HK-2 (cell line): Measurements from ENCODE around the gene HDAC4.
A peak's percentile ranks its signal among the peaks of the same experiment; 100 is the strongest.

Experiments used
- DNase-seq: peaks from one replicate; pipeline ENCODE4 v3.0.0-alpha.2; 2018; ENCODE audit not compliant: unreplicated experiment

Gene HDAC4

DNA sequence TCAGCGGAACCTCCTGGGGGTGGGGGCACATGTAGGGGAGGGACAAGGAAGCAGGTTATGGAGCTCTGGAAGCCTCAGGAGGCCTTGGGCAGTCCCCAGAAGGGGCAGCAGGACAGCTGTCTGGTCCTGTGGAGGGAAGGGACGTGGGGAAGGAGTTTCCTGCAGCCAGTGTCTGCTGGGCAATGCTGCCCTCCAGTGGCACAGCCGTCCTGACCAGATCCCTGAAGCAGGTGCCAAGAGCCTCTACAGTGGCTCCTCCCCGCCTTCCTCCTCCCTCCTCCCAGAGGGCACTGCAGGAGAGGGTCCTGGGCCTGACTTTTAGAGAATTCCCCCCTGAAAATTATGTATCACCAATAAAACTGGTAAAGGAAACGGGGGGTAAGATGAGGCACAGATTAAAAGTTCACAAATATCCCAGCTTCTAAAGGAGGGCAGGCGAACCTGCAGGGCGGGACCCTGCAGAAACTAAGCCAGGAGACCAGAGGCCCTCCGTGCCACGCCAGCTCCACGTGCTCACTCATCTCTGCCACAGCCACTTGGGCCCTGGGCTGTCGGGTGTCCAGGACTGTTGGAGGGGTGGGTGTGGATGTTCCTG is 294.4 kb downstream of the HDAC4 start:
- peak; percentile 62 for DNase-seq

- no peak for DNase-seq
These were observed 295.6 kb downstream of the HDAC4 start for GRCh38 chr2:239105234-239105633.

DNA sequence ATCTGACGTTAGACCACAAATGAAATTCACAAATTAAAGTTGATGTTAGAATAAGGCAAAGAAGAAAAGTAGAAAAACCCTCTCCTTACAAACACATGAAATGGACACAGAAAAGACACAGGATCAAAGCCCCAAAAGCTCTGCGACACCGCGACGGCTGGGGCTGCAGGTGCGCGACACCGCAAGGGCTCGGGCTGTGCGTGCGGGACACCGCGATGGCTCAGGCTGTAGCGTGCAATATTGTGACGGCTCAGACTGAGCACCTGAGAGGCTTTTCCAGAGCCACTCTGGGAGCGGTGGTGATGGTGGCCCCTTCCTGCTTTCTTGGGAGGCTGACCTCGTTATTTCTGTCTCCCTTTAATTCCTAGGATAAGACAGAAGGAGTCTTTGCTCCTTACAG is 296.0 kb downstream of the HDAC4 start:
- DNase-seq = no peak

GRCh38 chr2:239103125-239104098 is 297.4 kb downstream of the HDAC4 start:
- DNase-seq = no peak

DNA sequence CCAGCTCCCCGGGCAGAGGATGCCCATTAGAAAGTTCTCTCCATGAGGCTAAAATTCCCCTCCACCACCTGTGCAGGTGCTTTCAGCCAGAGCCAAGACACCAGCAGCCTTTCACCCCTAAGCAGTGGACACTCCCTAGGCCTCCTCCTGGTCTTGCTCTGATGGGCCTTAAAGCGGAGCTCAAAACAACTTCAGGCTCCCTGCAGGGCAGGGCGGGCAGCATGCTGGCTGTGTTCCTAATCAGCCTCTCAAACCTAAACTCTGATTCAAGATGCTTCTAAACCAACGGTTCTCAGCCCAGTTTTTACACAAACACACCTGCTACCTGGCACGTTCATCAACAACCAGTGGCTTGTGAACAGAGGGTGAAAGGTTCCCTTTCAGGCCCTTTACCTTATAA is 298.6 kb downstream of the HDAC4 start:
- DNase-seq = no peak

GRCh38 chr2:239101807-239102206 is 299.0 kb downstream of the HDAC4 start:
- no peak for DNase-seq

DNA sequence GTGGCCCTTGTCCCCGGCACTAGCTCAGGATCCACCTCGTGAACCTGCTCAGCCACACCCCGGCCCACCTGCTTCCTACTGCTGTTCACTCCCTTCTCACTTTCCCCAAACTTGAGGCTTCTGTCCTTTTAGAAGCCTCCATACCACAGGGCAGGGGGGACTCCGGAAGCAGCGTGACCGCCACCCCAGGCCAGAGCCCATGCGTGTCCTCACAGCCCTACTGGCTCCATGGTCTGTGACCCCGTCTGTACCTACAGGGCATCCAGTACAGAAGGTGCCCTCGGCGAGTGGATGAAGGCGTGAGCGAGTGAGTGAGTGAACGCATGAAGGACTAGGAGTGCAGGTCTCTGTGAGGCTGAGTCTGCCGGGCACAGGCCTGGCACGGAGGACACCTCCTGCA is 299.7 kb downstream of the HDAC4 start:
- DNase-seq = no peak

- DNase-seq = no peak
These were observed 301.3 kb downstream of the HDAC4 start for GRCh38 chr2:239099474-239099873.

- no peak for DNase-seq
These were observed 302.4 kb downstream of the HDAC4 start for GRCh38 chr2:239098288-239098970.

DNA sequence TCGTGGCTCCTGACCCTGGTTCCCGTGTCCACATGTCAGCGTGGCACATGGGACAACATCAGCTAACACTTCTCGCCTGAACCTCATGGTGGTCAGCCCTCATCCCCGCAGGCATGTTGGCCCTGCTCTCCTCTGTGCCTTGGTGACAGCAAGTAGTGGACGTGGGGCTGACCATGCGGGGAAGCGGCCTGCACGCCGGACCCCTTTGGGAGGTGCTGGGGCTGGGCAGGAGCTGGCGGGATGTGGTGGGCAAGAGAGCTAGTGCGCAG is 303.5 kb downstream of the HDAC4 start:
- DNase-seq = no peak

- DNase-seq = no peak
These were observed 304.0 kb downstream of the HDAC4 start for GRCh38 chr2:239096676-239097427.

DNA sequence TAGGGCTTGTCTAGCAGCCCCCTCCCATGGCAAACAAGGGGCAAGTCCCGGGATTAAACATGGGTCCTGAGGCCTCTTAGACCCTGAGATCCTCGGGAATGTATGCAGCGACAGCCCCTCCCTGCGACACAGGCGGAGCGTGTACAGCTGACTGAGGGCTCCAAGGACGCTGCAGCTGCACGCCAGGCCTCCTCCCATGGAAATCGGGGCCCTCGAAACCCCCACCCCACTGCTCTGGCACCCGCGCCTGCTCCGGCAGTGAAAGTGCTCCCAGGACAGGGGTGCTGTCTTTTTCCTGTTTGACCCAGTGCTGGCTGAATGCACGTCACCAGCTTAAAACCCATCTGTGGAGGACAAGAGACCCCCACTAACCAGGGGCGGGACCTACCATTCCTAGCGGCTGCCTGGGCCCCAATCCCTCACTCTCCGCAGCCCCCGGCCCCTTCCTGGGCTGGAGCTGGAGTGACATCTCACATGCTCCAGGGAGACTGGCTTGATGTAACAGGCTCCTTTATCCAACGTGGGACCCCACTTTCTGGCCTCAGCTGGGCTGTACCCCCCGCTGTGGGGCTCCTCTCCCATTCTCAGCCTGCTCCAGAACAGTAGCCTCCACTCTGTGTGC is 305.2 kb downstream of the HDAC4 start:
- DNase-seq = no peak

- DNase-seq = no peak
These were observed 306.0 kb downstream of the HDAC4 start for GRCh38 chr2:239094867-239095266.

DNA sequence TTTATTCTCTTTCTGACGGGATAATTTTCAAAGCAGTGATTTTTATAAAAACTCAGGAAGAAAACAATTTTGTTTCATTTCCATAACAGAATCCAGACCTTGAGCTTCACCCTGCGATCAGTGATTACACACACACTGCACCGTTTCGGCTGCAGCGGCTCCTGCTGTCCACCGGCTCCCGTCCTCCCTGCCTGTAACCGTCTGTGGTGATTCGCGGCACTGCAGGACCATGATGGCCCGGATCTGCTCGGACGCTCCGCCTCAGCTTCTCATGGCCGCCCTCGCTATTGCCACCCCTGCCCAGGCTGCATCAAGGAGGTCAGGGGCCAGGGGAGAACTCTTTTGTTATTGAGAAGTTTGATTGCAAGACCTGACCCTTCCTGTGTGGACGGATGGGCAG is 306.9 kb downstream of the HDAC4 start:
- no peak for DNase-seq

DNA sequence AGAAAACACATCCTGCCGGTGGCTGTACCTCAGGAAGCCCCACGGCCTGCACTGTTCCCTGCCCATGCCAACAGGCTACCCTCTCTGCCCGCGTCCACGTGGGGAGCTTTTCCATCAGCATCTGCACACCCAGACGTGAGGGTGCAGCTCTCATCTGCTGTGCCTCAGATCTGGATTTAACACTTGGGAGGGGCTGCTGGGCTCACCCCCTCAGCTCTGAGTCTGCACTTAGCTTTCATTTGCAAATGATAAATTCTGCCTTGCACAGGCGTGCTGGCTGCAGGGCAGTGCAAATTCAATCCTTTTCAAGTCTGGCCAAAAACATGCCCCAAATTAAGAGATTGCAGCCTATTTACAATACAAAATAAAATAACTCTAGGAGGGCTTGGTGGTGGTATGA is 307.3 kb downstream of the HDAC4 start:
- no peak for DNase-seq

- DNase-seq = no peak
These were observed 308.1 kb downstream of the HDAC4 start for GRCh38 chr2:239092571-239093294.

DNA sequence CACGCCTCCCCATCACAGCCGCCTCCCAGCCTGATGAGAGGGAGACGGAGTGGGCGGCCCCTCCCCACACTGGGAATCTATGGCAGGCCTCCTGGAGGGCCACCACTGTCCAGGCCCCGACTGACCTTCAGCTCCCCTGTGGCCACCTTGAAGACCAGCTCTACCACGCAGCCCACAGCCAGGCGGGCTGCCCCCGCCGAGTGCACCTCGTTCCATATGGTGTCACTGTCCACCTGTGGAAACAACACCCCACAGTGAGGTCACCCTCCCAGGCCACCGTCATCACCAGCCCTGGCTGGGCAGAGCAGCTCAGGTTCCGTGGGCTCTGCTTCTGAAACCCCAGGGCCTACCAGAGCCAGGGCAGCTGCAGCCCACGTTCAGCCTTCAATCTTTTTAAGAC is 310.9 kb downstream of the HDAC4 start:
- DNase-seq = no peak

- DNase-seq = no peak
These were observed 313.6 kb downstream of the HDAC4 start for GRCh38 chr2:239087046-239087710.

GRCh38 chr2:239086325-239087020 is 314.3 kb downstream of the HDAC4 start:
- no peak for DNase-seq
